ENCODE measurements around the gene SLC7A6.
"Not testable (repeated sequence)": the region's sequence is repeated elsewhere in the genome, so short reads cannot be mapped to it uniquely, and the experiment has no call there.

SLC7A6 gene

GRCh38 chr16:68283801-68284598, 19.7 kb downstream of the SLC7A6 start:
- no peak for DNase-seq (ENCODE audit: low read depth in 3 of 3)

GRCh38 chr16:68284847-68285246, 20.5 kb downstream of the SLC7A6 start:
- DNase-seq (ENCODE audit: low read depth in 3 of 3), result no peak

DNA sequence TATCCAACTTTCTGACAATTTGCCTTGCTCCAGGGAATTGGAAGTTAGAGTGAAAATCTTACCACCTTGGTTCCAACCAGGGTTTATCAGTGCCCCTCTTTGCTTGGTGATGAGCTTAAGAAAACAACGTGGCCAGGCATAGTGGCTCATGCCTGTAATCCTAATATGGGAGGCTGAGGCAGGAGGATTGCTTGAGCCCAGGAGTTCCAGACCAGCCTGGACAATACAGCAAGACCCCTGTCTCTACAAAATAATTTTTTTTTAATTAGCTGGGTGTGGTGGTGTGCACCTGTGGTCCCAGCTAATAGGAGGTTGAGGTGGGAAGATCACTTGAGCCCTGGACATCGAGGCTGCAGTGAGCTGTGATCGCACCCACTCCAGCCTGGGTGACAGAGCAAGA, 21.4 kb downstream of the SLC7A6 start:
- no peak for DNase-seq (ENCODE audit: low read depth in 3 of 3)

- DNase-seq (ENCODE audit: low read depth in 3 of 3), result no peak
These were observed 22.1 kb downstream of the SLC7A6 start for GRCh38 chr16:68286153-68287074.

GRCh38 chr16:68287276-68288251, 23.2 kb downstream of the SLC7A6 start:
- DNase-seq (ENCODE audit: low read depth in 3 of 3), result no peak

DNA sequence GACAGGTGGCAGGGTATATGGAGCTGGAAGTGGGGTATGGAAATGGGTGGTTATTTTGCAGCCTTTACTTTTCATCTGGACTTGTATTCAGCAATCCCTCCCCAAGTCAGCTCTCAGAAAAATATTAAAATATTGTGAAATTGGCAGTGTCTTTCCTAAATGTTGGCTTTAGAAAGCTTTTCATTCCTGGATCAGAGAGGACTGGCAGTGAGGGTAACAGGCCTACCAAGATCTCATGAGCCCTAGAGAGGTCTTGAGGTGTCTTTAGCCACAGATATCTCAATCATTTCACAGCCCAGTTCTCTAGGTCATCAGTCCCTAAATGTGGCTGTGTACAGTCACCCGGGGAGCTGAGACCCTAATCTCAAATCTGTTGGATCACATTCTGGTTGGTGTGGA, 23.9 kb downstream of the SLC7A6 start:
- DNase-seq (ENCODE audit: low read depth in 3 of 3), result no peak

- DNase-seq (ENCODE audit: low read depth in 3 of 3), result not testable (repeated sequence)
These were observed 24.5 kb downstream of the SLC7A6 start for GRCh38 chr16:68288796-68289195.

GRCh38 chr16:68289202-68289601, 24.9 kb downstream of the SLC7A6 start:
- DNase-seq (ENCODE audit: low read depth in 3 of 3), result no peak

- DNase-seq (ENCODE audit: low read depth in 3 of 3), result no peak
These were observed 25.4 kb downstream of the SLC7A6 start for GRCh38 chr16:68289621-68290329.

- no peak for DNase-seq (ENCODE audit: low read depth in 3 of 3)
These were observed 26.1 kb downstream of the SLC7A6 start for GRCh38 chr16:68290450-68290849.

DNA sequence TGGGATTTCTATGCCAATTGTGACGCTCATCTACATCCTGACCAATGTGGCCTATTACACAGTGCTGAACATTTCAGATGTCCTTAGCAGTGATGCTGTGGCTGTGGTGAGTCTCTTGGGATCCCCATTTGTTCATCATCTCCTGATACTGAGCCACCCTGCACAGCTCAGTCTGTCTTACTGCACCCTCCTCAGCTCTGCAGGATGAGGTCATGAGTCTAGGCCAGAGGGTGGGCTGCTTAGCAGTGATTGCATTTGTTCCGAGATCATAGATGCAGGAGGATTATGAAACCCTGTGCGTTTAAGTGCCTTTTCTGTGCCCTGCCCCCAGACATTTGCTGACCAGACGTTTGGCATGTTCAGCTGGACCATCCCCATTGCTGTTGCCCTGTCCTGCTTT, 26.9 kb downstream of the SLC7A6 start:
- no peak for DNase-seq (ENCODE audit: low read depth in 3 of 3)

DNA sequence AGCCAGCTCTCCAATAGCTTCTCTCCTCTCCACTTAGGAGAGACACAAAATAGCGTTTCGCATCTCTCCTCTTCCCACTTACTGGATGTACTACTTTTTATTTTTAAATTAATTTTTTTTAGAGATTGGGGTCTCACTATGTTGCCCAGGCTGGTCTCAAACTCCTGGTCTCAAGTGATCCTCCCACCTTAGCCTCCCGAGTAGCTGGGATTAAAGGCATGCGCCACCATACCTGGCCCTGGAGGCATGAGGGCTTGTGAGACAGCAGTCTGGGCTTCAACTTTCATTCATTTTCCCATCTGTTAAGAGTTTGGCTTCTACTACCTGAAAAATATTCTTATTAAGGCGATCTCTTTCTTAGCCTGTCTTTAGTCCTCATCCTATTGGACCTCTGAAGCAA, 28.1 kb downstream of the SLC7A6 start:
- no peak for DNase-seq (ENCODE audit: low read depth in 3 of 3)

DNA sequence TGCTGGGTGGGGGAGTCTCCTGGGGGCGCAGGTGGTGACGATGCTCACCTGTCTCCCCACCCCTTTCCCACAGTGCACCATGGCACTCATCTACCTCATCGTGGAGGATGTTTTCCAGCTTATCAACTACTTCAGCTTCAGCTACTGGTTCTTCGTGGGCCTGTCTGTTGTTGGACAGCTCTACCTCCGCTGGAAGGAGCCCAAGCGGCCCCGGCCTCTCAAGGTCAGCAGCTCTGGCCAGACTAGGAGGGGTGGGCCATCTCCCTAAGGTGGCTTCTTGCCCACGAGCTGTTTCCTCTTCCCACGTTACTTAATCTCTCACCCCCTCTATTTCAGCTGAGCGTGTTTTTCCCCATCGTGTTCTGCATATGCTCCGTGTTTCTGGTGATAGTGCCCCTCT, 32.0 kb downstream of the SLC7A6 start:
- no peak for DNase-seq (ENCODE audit: low read depth in 3 of 3)

DNA sequence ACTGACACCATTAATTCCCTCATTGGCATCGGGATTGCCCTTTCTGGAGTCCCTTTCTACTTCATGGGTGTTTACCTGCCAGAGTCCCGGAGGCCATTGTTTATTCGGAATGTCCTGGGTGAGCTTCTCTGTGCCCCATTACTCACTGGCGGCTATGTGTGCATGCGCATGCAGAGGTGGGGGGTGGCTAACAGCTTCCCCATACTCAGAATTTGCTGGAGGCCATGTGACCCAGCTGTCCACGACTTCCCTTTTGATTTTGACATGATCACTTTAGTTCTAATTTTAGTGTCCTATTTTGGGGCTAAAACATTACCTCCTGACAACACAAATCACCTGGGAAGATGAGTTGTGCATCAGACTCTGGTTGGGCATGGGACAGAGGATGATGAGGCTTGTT, 32.4 kb downstream of the SLC7A6 start:
- DNase-seq (ENCODE audit: low read depth in 3 of 3), result no peak

GRCh38 chr16:68297908-68298307, 33.6 kb downstream of the SLC7A6 start:
- no peak for DNase-seq (ENCODE audit: low read depth in 3 of 3)

DNA sequence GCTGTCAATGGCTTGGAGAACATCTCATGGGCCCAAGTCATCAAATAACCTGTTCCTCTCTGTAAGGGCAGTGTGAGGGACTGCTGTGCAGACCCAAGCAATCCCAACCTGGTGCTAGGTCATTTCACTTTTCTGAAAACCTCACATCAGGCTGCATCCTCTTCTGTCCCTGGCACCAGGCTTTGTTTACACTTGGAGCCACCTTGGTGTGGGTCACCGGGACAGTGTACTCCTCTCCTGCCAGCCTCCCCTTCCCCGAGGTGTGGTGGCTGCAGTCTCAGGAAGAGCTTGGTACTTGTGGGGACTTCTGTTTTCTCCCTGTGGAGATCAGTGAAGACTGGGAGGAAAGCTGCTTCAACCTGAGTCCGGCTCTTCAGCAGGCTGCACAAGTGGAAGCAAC, 34.0 kb downstream of the SLC7A6 start:
- DNase-seq (ENCODE audit: low read depth in 3 of 3), result no peak

DNA sequence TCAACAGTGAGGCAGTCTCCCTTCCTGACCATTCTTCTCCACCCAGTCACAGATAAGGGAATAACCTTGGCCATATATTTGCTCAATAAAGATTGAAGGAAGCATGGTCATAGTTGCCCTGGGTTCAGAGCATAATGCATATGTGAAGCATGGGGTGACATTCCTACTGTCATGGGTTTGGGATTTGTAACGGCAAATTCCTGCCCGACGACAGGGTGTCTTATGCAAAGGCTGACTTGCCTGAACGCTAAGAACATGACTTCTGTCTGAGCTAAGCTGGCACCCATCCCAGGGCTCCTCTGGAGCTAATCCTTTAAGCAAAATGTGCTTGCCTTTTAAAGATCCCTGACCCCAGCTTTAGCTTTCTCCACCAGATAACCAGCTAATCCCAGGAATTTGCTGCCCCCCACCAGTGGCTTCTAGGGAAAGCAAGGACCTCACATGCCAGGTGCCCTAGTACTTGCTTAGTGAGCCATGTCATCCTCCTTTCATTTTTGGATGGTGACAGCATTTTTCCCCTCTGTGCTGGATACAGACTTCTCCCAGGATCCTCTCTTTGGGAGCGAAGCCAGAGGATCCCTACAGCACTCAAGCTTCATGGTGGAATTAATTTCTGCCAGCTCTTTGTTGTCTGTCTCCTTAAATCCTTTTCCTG, 34.7 kb downstream of the SLC7A6 start:
- no peak for DNase-seq (ENCODE audit: low read depth in 3 of 3)

- no peak for DNase-seq (ENCODE audit: low read depth in 3 of 3)
These were observed 35.5 kb downstream of the SLC7A6 start for GRCh38 chr16:68299571-68300453.

DNA sequence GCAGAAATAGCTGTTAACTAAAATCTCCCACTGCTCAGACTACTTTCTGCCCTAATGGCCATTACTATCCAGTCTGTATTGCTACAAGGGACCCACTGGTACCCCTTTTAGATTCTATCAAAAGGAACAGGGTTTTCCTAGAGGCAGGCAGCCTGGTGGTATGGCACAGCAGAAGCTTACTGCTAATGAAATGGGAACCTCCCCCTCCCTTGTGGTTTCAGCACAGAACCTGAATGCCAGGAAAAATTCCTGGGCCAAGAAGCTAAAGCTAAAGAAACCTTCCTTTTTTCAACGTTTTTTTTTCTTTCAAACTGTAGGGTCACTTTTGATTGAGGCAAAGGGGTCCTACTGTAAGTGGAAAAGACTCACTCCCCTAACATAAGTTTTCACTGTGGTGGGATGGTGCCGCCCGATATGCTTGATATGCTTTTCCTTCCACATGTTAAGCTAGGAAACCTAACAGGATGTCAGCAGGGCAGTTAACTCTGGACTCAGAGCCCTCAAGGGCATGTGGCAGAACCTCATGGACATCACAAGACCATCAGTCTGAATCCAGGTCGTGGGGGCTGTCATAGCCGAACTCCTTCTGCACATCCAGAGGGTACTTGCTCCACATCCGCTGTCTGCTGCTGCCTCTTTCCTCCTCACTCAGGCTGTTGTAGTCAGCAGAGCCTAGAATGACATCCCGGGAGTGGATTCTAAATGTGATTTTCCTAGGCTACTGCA, 36.6 kb downstream of the SLC7A6 start:
- no peak for DNase-seq (ENCODE audit: low read depth in 3 of 3)

All from stimulated activated CD4-positive, alpha-beta T cell treated with anti-CD3 and anti-CD28 coated beads, TNF-alpha, amount 100 ng/mL, for 4 hours (primary cell).